GM19452 (cell line): Measurements from ENCODE around the gene RAD51B.

Source experiments
- ATAC-seq: cut with Tn5 transposase; IDR thresholded peaks from one replicate; pipeline ENCODE4 v1.9.1; 2021; ENCODE audit not compliant: unreplicated experiment

Gene RAD51B

GRCh38 chr14:68228656-68229055 lies 409.1 kb downstream of the RAD51B start:
- ATAC-seq: no peak

GRCh38 chr14:68229423-68230100 lies 410.0 kb downstream of the RAD51B start:
- ATAC-seq: no peak

DNA sequence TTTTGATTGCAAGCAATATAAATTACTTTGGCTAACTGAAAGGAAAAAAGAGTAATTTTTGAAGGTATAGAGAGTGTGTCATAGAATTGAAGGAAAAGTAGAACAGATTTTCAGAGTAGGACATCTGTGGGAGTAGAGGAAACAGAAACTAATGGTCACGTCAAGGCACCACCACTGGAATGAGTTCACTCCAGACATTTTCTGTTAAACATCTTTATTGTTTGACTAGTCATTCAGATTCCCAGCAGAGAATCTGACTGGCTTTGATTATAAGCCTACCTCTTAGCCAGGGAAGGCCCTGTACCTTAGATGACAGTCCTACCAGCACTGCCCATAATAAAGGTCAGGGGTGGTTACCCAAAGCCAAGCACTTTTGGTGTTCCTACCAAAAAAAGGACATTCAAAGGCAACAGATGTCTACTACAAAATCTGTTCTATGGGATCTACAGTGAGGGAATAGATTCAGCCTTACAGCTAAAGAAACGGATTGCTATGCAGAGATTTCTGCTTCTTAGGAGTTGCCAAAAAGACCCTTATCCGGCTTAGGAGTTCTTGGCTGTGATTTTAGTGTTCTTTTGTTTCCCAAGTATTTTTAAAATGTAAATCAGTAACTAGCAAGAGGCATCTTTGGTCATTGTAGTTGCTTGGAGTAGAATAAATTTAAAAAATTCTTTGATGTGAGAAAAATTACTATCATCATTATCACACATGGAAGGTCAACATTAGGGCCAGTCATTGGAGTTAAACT lies 410.8 kb downstream of the RAD51B start:
- no peak for ATAC-seq

- no peak for ATAC-seq
Observed at GRCh38 chr14:68230950-68231717, 411.6 kb downstream of the RAD51B start.

DNA sequence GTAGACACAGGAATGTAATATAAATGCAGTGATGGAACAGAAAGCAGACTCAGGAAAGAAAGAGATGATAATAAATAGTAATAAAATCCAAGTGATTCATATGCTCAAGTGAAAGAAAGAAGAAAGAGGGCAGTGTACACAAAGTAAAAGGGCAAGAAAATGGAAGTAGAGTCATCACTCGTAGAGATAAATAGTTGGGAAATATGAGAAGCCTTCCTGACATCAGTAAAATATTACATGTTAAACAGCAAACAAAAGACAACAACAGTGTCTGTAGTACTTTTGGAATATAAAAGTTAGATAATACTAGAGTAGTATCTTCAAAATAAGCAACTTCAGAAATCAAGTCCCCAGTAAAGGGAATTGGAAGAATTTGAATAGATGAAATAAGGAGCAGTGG lies 412.3 kb downstream of the RAD51B start:
- ATAC-seq: no peak

- peak; percentile 85 for ATAC-seq
Observed at GRCh38 chr14:68232300-68233055, 412.9 kb downstream of the RAD51B start.

GRCh38 chr14:68233101-68233784 lies 413.7 kb downstream of the RAD51B start:
- ATAC-seq: peak; percentile 9

GRCh38 chr14:68234101-68234905 lies 414.7 kb downstream of the RAD51B start:
- ATAC-seq: no peak

GRCh38 chr14:68235011-68235410 lies 415.4 kb downstream of the RAD51B start:
- ATAC-seq: no peak

GRCh38 chr14:68236582-68237458 lies 417.2 kb downstream of the RAD51B start:
- ATAC-seq: no peak

GRCh38 chr14:68238551-68238950 lies 419.0 kb downstream of the RAD51B start:
- ATAC-seq: no peak

DNA sequence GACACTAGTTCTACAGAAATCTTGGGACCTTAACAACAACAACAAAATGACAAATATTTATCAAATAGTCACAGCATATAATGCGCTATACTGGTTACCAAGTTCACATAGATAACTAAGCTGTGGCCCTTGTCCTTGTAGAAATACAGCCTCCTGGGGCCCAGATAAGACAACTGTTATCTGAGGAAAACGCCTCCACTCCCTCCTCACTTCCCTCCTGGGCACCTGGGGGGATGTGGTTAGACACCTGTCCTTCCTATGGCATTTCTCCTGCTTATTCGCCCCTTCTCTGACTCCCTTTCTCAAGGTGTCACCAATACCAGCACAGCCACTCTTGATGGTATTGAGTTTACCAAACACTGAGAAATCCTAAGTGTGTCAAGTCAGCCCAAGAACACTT lies 419.4 kb downstream of the RAD51B start:
- ATAC-seq: no peak

DNA sequence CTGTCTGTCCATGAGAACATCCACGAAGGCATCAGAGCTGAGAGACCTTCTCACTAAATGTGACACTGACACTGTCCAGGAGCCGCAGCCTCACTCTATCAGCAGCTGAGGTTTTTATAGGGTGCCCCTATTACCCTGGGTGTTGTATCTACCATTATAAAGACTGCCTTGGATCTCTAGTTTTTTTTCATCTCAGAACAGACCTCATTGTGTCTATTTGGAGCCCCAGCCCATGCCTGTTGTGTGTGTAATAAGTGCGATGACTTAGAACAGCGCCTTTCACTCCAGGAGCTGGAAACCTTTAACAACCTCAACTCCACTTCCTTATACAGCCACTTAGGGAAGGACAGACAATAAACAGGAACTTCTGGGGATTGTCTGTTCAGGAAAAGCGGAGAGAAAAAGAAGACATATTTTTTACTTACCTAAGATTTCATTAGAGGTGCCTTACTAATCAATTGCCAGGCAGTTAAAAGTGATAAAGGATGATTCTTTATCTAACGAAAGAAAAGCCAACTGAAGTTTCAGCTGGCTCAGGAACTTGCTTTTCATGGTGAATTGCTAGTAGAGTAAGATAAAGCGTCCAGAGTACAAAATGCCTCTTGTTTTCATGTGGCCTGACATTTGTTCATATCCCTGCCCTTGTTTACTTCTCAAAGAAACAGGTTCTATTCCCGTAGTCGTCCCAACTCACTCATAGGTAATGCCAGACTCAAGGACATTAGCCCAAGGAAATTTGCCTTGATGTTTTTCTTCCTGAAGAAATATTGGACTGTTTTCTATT lies 420.6 kb downstream of the RAD51B start:
- ATAC-seq: no peak

DNA sequence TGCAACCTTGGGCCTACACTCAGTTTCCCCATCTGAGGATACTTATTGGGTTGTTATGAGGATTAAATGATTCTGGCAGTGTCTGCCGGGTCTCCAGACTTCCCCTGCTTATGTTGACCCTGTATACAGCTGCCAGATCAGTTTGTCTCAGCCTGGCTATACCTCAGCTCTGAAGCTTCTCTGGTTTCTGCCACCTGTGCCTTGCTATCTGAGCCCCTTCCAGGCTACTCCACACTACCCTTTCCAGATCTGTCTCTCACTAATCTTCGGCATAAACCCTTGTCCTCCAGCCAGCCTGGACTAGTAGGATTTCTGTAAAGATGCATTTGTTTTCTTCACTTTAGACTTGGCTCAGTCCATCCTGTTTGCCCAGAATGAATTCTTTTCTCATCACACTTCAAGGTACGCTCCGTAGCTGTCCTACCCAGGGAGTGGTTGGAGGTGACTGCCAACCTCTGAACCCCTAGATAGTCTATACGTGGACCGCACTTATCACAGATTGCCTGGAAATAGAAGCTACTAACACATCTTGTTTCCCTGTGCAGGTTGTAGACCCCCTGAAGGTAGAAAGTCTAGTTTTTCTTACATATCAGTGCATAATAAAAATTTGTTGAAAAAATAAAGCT lies 422.4 kb downstream of the RAD51B start:
- no peak for ATAC-seq

GRCh38 chr14:68243450-68244010 lies 424.0 kb downstream of the RAD51B start:
- ATAC-seq: no peak

DNA sequence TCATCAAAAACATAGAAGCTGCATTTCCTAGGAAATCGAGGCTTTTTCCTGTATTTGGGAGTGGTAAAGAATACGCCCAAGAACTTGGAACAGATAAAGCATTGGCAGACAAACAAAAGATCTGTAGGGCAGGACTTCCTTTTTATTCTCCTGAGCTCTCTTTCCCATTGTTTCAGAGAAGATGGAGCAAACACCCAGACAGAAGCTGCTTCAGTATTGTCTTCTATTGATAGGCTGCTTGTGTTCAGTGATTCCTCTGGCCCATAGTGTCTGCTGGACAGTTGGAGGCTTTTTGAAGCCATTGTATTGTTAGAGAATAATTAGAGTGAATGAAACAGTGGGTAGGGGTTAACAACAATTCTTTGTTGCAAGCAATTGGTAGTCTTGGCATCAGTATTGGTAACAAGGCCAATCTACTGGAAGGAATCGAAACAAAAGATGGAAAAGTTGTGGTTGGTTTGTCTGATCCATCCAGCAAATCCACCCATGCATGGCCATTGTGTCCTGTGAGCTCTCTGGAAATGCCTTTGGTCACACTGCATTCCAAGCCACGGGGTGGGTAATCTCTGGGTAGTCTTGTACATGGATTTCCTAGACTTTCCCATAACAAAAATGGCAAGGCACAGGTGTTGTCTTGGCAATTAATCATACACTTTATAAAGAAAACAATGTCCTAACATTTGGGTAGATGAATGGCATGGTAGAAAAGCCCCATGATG lies 424.8 kb downstream of the RAD51B start:
- ATAC-seq: no peak
